PFSK-1 (cell line): ENCODE measurements around the gene OR10H1.

ENCODE experiments used
- FOXP2 ChIP-seq: optimal IDR thresholded peaks from 2 replicates; pipeline ENCODE3; 2011; ENCODE audit warnings: borderline replicate concordance, control low read depth, inconsistent platforms; ENCODE audit not compliant: insufficient read depth; ENCODE audit errors: extremely low read length, extremely low read depth
- POLR2AphosphoS5 ChIP-seq: IDR thresholded peaks from 2 replicates; pipeline ENCODE4 v1.6.1; 2012; ENCODE audit warnings: low read depth, mild to moderate bottlenecking, control low read depth, low read length, moderate library complexity
- SIN3A ChIP-seq: IDR thresholded peaks from 2 replicates; pipeline ENCODE4 v1.6.1; 2012; ENCODE audit warnings: mild to moderate bottlenecking, low read length, moderate library complexity, borderline replicate concordance; ENCODE audit not compliant: insufficient read depth
- TAF1 ChIP-seq: IDR thresholded peaks from 2 replicates; pipeline ENCODE4 v1.6.1; 2012; ENCODE audit warnings: low read length, control low read depth, borderline replicate concordance; ENCODE audit not compliant: insufficient read depth
- TF ChIP-seq, protein P1 (sequence below), 2 experiments: IDR thresholded peaks; 2 replicates each; pipeline versions ENCODE4 v1.6.1 to v1.8.0; 2011 to 2012; ENCODE audit warnings: low read depth in 2 of 2, low read length in 2 of 2, control low read depth in 1 of 2, inconsistent platforms in 1 of 2, mild to moderate bottlenecking in 1 of 2, moderate library complexity in 1 of 2; ENCODE audit not compliant: insufficient read depth in 1 of 2

Gene OR10H1

DNA sequence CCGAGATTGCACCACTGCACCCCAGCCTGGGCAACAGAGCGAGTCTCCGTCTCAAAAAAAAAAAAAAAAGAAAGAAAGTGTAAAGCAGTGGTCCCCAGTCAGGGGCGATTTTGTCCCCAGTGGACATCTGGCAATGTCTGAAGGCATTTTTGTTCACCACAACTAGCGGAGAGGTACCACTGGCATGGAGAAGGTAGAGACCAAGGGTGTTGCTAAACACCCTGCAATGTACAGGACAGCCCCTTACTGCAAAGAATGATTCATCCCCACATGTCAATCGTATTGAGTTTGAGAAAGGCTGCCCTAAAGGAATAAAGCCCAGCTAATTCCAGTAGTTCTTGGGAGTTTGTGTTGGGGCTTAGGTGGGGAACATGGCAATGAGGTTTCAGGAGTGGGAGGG is 43.7 kb upstream of the OR10H1 start:
- TF ChIP-seq FOXP2 (no peak), SIN3A (no peak)
- TF ChIP-seq, protein P1, sequence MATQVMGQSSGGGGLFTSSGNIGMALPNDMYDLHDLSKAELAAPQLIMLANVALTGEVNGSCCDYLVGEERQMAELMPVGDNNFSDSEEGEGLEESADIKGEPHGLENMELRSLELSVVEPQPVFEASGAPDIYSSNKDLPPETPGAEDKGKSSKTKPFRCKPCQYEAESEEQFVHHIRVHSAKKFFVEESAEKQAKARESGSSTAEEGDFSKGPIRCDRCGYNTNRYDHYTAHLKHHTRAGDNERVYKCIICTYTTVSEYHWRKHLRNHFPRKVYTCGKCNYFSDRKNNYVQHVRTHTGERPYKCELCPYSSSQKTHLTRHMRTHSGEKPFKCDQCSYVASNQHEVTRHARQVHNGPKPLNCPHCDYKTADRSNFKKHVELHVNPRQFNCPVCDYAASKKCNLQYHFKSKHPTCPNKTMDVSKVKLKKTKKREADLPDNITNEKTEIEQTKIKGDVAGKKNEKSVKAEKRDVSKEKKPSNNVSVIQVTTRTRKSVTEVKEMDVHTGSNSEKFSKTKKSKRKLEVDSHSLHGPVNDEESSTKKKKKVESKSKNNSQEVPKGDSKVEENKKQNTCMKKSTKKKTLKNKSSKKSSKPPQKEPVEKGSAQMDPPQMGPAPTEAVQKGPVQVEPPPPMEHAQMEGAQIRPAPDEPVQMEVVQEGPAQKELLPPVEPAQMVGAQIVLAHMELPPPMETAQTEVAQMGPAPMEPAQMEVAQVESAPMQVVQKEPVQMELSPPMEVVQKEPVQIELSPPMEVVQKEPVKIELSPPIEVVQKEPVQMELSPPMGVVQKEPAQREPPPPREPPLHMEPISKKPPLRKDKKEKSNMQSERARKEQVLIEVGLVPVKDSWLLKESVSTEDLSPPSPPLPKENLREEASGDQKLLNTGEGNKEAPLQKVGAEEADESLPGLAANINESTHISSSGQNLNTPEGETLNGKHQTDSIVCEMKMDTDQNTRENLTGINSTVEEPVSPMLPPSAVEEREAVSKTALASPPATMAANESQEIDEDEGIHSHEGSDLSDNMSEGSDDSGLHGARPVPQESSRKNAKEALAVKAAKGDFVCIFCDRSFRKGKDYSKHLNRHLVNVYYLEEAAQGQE (IDR thresholded peaks at IDR 0.05; ENCODE audit: insufficient read depth in 1 of 2, low read depth in 2 of 2, low read length in 2 of 2), result no peak

GRCh38 chr19:15850385-15850784 is 34.9 kb upstream of the OR10H1 start:
- TF ChIP-seq, protein P1 (IDR thresholded peaks at IDR 0.05; ENCODE audit: insufficient read depth in 1 of 2, low read depth in 2 of 2, low read length in 2 of 2), result no peak
- TF ChIP-seq TAF1 (no peak), POLR2AphosphoS5 (no peak), SIN3A (no peak), FOXP2 (no peak)

- no peak for TF ChIP-seq TAF1
- TF ChIP-seq, protein P1 (IDR thresholded peaks at IDR 0.05; ENCODE audit: insufficient read depth in 1 of 2, low read depth in 2 of 2, low read length in 2 of 2), result no peak
Observed at GRCh38 chr19:15846923-15847322, 31.5 kb upstream of the OR10H1 start.

DNA sequence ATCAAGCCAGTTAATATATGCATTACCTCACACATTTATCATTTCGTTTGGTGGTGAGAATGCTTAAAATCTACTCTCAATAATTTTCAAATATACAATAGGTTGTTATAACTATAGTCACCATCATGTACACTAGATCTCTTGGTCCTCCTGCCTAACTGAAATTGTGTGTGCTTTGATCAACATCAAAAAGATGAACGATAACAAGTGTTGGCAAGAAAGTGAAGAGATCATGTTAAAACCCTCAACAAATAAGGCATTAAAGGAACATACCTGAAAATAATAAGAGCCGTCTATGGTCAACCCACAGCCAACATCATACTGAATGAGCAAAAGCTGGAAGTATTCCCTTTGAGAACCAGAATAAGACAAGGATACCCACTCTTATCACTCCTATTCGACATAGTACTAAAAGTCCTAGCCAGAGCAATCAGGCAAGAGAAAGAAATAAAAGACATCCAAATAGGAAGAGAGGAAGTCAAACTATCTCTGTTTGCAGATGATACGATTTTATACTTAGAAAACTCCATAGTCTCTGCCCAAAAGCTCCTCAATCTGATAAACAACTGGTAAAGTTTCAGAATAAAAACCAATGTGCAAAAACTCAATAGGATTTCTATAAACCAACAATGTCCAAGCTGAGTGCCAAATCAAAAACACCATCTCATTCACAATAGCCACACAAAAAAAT is 27.9 kb upstream of the OR10H1 start:
- TF ChIP-seq SIN3A (no peak), POLR2AphosphoS5 (no peak), FOXP2 (no peak), TAF1 (no peak)
- TF ChIP-seq, protein P1 (IDR thresholded peaks at IDR 0.05; ENCODE audit: insufficient read depth in 1 of 2, low read depth in 2 of 2, low read length in 2 of 2), result no peak

- TF ChIP-seq SIN3A, result no peak
- no peak for TF ChIP-seq FOXP2
- TF ChIP-seq TAF1, result no peak
- no peak for TF ChIP-seq POLR2AphosphoS5
- TF ChIP-seq, protein P1 (IDR thresholded peaks at IDR 0.05; ENCODE audit: insufficient read depth in 1 of 2, low read depth in 2 of 2, low read length in 2 of 2), result no peak
Observed at GRCh38 chr19:15841875-15842569, 26.6 kb upstream of the OR10H1 start.
